Spinal cord (tissue), 10 donors: ENCODE results near the gene DYNLT1. TPM values are rescaled to one million over a fixed set of nuclear protein-coding genes. Genes with fewer than 3 reads are reported as not detected.

Source experiments
- DNase-seq, 6 donors: peaks; one replicate each; pipeline versions ENCODE4 v3.0.0 to v3.0.0-alpha.2; 2013 to 2015; ENCODE audit warnings: low spot score in 6 of 6, low read depth in 4 of 6
- H3K27ac ChIP-seq: one replicate; pipeline ENCODE4 v1.5.1; 2013; ENCODE audit warnings: low read depth, low read length, control low read depth
- H3K27me3 ChIP-seq: one replicate; pipeline ENCODE4 v1.6.1; 2013; ENCODE audit warnings: low read length; ENCODE audit not compliant: control insufficient read depth, insufficient read depth
- H3K36me3 ChIP-seq: one replicate; pipeline ENCODE4 v1.6.1; 2013; ENCODE audit warnings: low read length; ENCODE audit not compliant: control insufficient read depth, insufficient read depth
- H3K4me1 ChIP-seq: one replicate; pipeline ENCODE4 v1.6.1; 2013; ENCODE audit warnings: low read length; ENCODE audit not compliant: control insufficient read depth, insufficient read depth
- H3K4me3 ChIP-seq: one replicate; pipeline ENCODE4 v1.5.1; 2013; ENCODE audit warnings: low read depth, low read length, control low read depth
- H3K9me3 ChIP-seq: one replicate; pipeline ENCODE4 v1.6.1; 2013; ENCODE audit warnings: low read length; ENCODE audit not compliant: control insufficient read depth, insufficient read depth
- WGBS: methylation state at CpG from one replicate; pipeline ENCODE4 v1.1.5; 2013; ENCODE audit warnings: missing lambda C conversion rate; ENCODE audit not compliant: insufficient coverage; 5-methylcytosine and 5-hydroxymethylcytosine counted together
- long read RNA-seq, 4 donors: transcript quantifications; one replicate each; lab custom pipeline, GENCODE V29; 2026
- polyA plus RNA-seq, 2 donors: library from polyadenylated mRNA; unstranded; fragments of 120-200 nt; gene quantifications; one replicate each; pipeline ENCODE4 v1.2.1, GENCODE V29; 2013; ENCODE audit not compliant: insufficient read length in 2 of 2
- total RNA-seq, 2 donors: library from RNA; depleted of rRNA in 1 of 2; stranded (reverse); fragments of 120-200 nt in 1 of 2; fragments of >200 nt in 1 of 2; gene quantifications; one replicate each; pipeline versions ENCODE4 v1.2.3 to v1.2.4, GENCODE V29; 2013 to 2014
- donor health status: healthy.

Gene DYNLT1
- total RNA-seq (10 to 100 TPM; 68.5 to 93.4 TPM), polyA plus RNA-seq (100 to 1,000 TPM; 210 to 211 TPM)
- long read RNA-seq, donor 1, transcript DYNLT1-203 (5 exons, 726 nt) = major isoform, 169 of 210 reads
- long read RNA-seq, donor 1, partial matches to known transcripts = 33 of 210 reads
- long read RNA-seq, donor 1, other reads (novel, unspliced or antisense) = 6 of 210 reads
- long read RNA-seq, donor 2, transcript DYNLT1-203 (5 exons, 726 nt) = major isoform, 71 of 92 reads
- long read RNA-seq, donor 2, partial matches to known transcripts = 20 of 92 reads
- long read RNA-seq, donor 2, other reads (novel, unspliced or antisense) = 0 of 92 reads
- long read RNA-seq, donor 3, transcript DYNLT1-203 (5 exons, 726 nt) = major isoform, 83 of 90 reads
- long read RNA-seq, donor 3, partial matches to known transcripts = 6 of 90 reads
- long read RNA-seq, donor 3, other reads (novel, unspliced or antisense) = 0 of 90 reads
- long read RNA-seq, donor 4, transcript DYNLT1-203 (5 exons, 726 nt) = major isoform, 230 of 317 reads
- long read RNA-seq, donor 4, partial matches to known transcripts = 65 of 317 reads
- long read RNA-seq, donor 4, other reads (novel, unspliced or antisense) = 19 of 317 reads

DNA sequence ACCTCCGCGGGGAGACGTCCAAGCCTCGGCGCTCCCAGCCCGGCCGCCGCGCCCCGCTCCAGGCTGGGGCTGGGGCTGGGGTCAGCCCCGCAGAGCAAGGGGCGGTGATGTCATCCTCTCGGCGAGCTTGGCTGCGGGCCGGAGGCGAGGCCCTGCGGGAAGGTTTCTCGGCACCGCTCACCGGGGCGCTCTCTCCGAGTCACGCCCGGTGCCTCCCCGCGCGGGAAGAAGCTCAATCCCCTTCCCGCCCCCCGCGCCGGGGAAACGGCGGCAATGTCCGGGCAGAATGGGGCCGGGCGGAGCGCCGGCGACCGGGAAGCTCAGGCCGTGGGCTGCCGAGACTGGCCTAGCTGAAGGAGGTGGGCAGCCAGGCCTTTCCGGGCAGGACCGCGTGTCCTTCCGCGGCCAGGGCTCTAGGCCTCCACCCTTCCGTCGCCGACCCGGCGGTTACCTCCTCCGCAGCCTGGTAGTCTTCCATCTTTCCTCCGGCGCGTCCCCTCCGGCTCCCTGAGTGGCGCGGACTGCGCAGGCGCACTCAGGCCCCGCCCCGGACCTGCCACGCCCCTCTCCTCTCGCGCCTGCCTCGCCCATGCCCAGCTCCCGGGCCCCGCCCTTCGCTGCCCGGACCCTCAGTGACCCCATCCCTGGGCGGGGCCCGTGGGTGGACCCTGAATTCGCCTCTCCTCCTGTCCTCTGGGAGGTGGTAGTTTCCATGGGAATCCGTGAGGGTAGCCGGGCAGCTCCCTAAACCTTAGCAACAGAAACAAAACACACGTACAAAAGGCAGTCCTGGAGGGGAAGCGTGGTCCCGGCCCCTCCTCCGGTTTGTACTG, at the start of gene DYNLT1:
Gene DYNLT1 (minus strand): TSS at position 513 of the 833 bp plus-strand sequence. CDS start 35 bp downstream, at position 478.
- DNase-seq = peak; percentile 79 to 97 (median 84)
- Histone ChIP-seq H3K27me3 (no peaks in the 10 kb centered on the region), H3K27ac (peak within 1 kb of the TSS; percentile 90), H3K4me3 (peak within 1 kb of the TSS; percentile 89), H3K9me3 (no peaks in the 10 kb centered on the region), H3K36me3 (peaks cover 10% of the 10 kb centered on the region), H3K4me1 (peaks cover 27% of the 10 kb centered on the region)
- under 1% methylated on average over 76 of the region's 81 CpGs for WGBS

- WGBS = no CpG with 5 or more reads among the region's 1 CpG
Measured at GRCh38 chr6:158688860-158689259, 44.3 kb upstream of the DYNLT1 start.

GRCh38 chr6:158687506-158687905, 43.0 kb upstream of the DYNLT1 start:
- 91% methylated on average over 2 of the region's 4 CpGs for WGBS
- H3K9me3 ChIP-seq = no peaks in the 10 kb centered on the region
- no peaks in the 10 kb centered on the region for H3K36me3 ChIP-seq
- DNase-seq = no peak
- no peak overlapping the region for H3K4me3 ChIP-seq
- no peak overlapping the region for H3K27ac ChIP-seq
- no peaks in the 10 kb centered on the region for H3K4me1 ChIP-seq
- no peaks in the 10 kb centered on the region for H3K27me3 ChIP-seq

More at GRCh38 chr6:158688860-158689259, 44.3 kb upstream of the DYNLT1 start:
- H3K4me1 ChIP-seq = no peaks in the 10 kb centered on the region
- no peaks in the 10 kb centered on the region for H3K9me3 ChIP-seq
- no peak overlapping the region for H3K4me3 ChIP-seq
- no peaks in the 10 kb centered on the region for H3K36me3 ChIP-seq
- no peak overlapping the region for H3K27ac ChIP-seq
- no peaks in the 10 kb centered on the region for H3K27me3 ChIP-seq
- no peak for DNase-seq

- no peak for DNase-seq
- Histone ChIP-seq H3K27ac (no peak overlapping the region), H3K4me1 (no peaks in the 10 kb centered on the region), H3K36me3 (no peaks in the 10 kb centered on the region), H3K27me3 (no peaks in the 10 kb centered on the region), H3K9me3 (no peaks in the 10 kb centered on the region), H3K4me3 (no peak overlapping the region)
- 86% methylated on average over 2 of the region's 7 CpGs for WGBS
Measured at GRCh38 chr6:158686791-158687381, 42.3 kb upstream of the DYNLT1 start.

DNA sequence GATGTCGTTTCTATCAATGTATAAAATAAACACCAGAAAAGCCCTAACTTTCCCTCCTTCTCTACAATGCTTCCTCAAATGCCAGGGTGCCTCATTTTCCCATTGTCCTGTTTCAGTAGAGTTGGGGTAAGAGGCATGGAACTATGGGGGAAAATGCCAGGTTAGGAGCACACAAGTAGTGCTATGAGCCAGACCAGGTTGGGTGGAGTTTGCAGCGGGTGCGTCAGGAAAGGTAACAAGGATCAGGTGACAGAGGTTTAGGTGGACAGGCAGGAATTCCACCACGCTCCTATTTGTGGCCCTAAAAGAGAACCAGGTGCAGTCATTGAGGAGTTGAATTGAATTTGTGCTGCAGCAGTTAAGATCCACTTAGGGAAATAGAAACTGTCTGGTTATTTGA, 41.8 kb upstream of the DYNLT1 start:
- no peak overlapping the region for H3K27ac ChIP-seq
- WGBS = 81% methylated on average over 3 of the region's 4 CpGs
- no peaks in the 10 kb centered on the region for H3K27me3 ChIP-seq
- DNase-seq = no peak
- H3K9me3 ChIP-seq = no peaks in the 10 kb centered on the region
- no peaks in the 10 kb centered on the region for H3K4me1 ChIP-seq
- H3K36me3 ChIP-seq = no peaks in the 10 kb centered on the region
- H3K4me3 ChIP-seq = no peak overlapping the region

- Histone ChIP-seq H3K4me3 (no peak overlapping the region), H3K9me3 (no peaks in the 10 kb centered on the region), H3K36me3 (no peaks in the 10 kb centered on the region), H3K27ac (no peak overlapping the region), H3K4me1 (no peaks in the 10 kb centered on the region), H3K27me3 (no peaks in the 10 kb centered on the region)
- no peak for DNase-seq
- 100% methylated on average over 1 of the region's 5 CpGs for WGBS
Measured at GRCh38 chr6:158684745-158685324, 40.3 kb upstream of the DYNLT1 start.

DNA sequence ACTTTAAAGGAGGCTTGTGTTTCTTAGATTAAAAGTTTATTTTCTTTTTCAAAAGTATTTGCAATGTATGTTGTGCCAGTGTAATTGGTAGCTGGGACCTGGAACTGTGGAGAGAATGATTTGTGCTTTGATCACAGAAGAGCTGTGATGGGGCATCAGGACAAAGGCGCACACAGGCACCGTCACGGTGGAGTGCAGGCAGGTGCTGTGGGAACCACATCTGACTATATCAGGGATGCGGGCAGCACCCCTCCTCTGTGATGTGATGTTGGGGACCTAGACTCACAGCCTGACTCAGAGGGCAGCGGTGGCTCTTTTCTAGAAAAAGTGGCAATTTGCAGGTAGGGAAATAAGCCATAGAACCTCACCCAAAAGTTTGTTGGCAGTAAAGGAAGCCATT, 39.8 kb upstream of the DYNLT1 start:
- no peak for DNase-seq
- Histone ChIP-seq H3K36me3 (no peaks in the 10 kb centered on the region), H3K27me3 (no peaks in the 10 kb centered on the region), H3K27ac (no peak overlapping the region), H3K9me3 (no peaks in the 10 kb centered on the region), H3K4me1 (no peaks in the 10 kb centered on the region), H3K4me3 (no peak overlapping the region)
- 84% methylated on average over 2 of the region's 5 CpGs for WGBS

GRCh38 chr6:158680481-158680880, 35.9 kb upstream of the DYNLT1 start:
- Histone ChIP-seq H3K4me1 (no peaks in the 10 kb centered on the region), H3K27ac (no peak overlapping the region), H3K36me3 (no peaks in the 10 kb centered on the region), H3K27me3 (no peaks in the 10 kb centered on the region), H3K4me3 (no peak overlapping the region), H3K9me3 (no peaks in the 10 kb centered on the region)
- WGBS = no CpG with 5 or more reads among the region's 6 CpGs
- DNase-seq = no peak

DNA sequence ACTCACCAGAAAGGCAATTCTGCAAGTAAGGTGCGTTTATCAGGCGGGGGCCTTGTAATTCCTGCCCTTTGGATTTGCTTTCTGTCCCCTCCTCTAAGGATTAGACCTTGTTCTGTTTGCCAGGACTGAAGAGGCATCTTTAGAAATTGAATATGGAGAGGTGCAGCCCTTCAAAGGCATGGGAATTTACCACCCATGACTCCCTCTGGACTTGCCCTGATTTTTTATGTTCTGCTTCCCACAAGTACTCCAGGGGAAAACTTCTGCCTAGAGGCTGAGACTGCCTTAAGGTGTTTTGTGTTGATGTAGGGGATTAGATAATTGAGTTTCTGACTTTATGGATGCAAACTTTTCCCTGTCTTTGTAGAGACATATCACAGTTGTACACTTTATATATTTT, 35.5 kb upstream of the DYNLT1 start:
- DNase-seq = no peak
- H3K36me3 ChIP-seq = no peaks in the 10 kb centered on the region
- H3K9me3 ChIP-seq = no peaks in the 10 kb centered on the region
- H3K27me3 ChIP-seq = no peaks in the 10 kb centered on the region
- WGBS = 86% methylated on average over 1 of the region's 2 CpGs
- no peak overlapping the region for H3K4me3 ChIP-seq
- H3K4me1 ChIP-seq = no peaks in the 10 kb centered on the region
- no peak overlapping the region for H3K27ac ChIP-seq
